ENCODE measurements around the gene EXOC7. TPM values are rescaled to one million over a fixed set of nuclear protein-coding genes. Genes with fewer than 3 reads are reported as not detected.

Gene EXOC7
- polyA plus RNA-seq, 6 donors from 2014 or later: 40.8 to 64.9 (median 54.0) TPM

GRCh38 chr17:76095943-76096342 is 7.6 kb downstream of the EXOC7 start:
- H3K27me3 Mint-ChIP-seq: no peaks in the 10 kb centered on the region
- H3K9me3 Mint-ChIP-seq: no peaks in the 10 kb centered on the region
- H3K4me1 Mint-ChIP-seq: peaks cover 6 to 9% (median 7%) of the 10 kb centered on the region in 3 donors
- peak overlapping the region in 1 of 6 donors; percentile 80 for H3K27ac Mint-ChIP-seq
- DNase-seq (no peak), ATAC-seq (ENCODE audit: low read depth in 2 of 2) (no peak)
- H3K36me3 Mint-ChIP-seq: peaks cover 10 to 25% of the 10 kb centered on the region in 2 donors
- H3K4me3 Mint-ChIP-seq: no peak overlapping the region

DNA sequence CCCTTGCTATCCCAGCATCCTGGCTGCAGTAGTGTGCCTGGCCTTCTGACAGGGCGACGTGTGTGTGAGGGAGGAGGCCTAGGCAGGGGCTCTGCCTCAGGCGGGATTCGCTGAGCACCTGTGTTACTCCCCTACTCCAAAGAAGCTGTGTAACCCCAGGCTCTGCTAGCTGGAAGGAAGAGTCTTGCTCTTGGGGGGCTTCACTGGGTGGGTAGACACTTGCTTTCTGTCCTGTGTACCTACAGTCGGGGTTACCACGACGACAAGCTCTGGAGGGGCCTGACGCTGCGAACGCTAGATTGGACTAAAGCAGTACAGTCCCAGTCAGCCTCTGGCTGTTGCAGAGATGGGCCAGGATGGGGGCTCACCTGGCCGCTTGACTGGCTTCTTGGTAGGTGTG is 9.5 kb downstream of the EXOC7 start:
- H3K27ac Mint-ChIP-seq: no peak overlapping the region
- no peaks in the 10 kb centered on the region for H3K27me3 Mint-ChIP-seq
- ATAC-seq (ENCODE audit: low read depth in 2 of 2): no peak
- no peak overlapping the region for H3K4me3 Mint-ChIP-seq
- DNase-seq: no peak
- H3K9me3 Mint-ChIP-seq: no peaks in the 10 kb centered on the region
- H3K36me3 Mint-ChIP-seq: peaks cover 5 to 28% of the 10 kb centered on the region in 2 donors
- H3K4me1 Mint-ChIP-seq: peaks cover 0 to 9% (median 4%) of the 10 kb centered on the region in 3 donors

- Mint-ChIP-seq H3K9me3 (no peaks in the 10 kb centered on the region), H3K27me3 (no peaks in the 10 kb centered on the region), H3K4me1 (peaks cover 0 to 9% (median 4%) of the 10 kb centered on the region in 3 donors), H3K36me3 (peaks cover 5 to 28% of the 10 kb centered on the region in 2 donors), H3K27ac (peak overlapping the region in 1 of 6 donors; percentile 15), H3K4me3 (no peak overlapping the region)
- no peak for DNase-seq
- ATAC-seq (ENCODE audit: low read depth in 2 of 2): no peak
Measured at GRCh38 chr17:76092526-76093413, 10.8 kb downstream of the EXOC7 start.

- Mint-ChIP-seq H3K4me1 (peaks cover 0 to 9% (median 4%) of the 10 kb centered on the region in 3 donors), H3K36me3 (peaks cover 5 to 29% of the 10 kb centered on the region in 2 donors), H3K9me3 (no peaks in the 10 kb centered on the region), H3K4me3 (no peak overlapping the region), H3K27me3 (no peaks in the 10 kb centered on the region), H3K27ac (peak overlapping the region in 2 of 6 donors; percentile 51 to 75)
- ATAC-seq (ENCODE audit: low read depth in 2 of 2): no peak
- no peak for DNase-seq
Measured at GRCh38 chr17:76091526-76092286, 11.9 kb downstream of the EXOC7 start.

GRCh38 chr17:76090517-76091129 is 13.0 kb downstream of the EXOC7 start:
- H3K36me3 Mint-ChIP-seq: peaks cover 1 to 28% of the 10 kb centered on the region in 2 donors
- DNase-seq (no peak), ATAC-seq (ENCODE audit: low read depth in 2 of 2) (no peak)
- no peaks in the 10 kb centered on the region for H3K27me3 Mint-ChIP-seq
- H3K9me3 Mint-ChIP-seq: no peaks in the 10 kb centered on the region
- H3K4me3 Mint-ChIP-seq: no peak overlapping the region
- peaks cover 0 to 6% (median 4%) of the 10 kb centered on the region in 3 donors for H3K4me1 Mint-ChIP-seq
- H3K27ac Mint-ChIP-seq: peak overlapping the region in 1 of 6 donors; percentile 41

DNA sequence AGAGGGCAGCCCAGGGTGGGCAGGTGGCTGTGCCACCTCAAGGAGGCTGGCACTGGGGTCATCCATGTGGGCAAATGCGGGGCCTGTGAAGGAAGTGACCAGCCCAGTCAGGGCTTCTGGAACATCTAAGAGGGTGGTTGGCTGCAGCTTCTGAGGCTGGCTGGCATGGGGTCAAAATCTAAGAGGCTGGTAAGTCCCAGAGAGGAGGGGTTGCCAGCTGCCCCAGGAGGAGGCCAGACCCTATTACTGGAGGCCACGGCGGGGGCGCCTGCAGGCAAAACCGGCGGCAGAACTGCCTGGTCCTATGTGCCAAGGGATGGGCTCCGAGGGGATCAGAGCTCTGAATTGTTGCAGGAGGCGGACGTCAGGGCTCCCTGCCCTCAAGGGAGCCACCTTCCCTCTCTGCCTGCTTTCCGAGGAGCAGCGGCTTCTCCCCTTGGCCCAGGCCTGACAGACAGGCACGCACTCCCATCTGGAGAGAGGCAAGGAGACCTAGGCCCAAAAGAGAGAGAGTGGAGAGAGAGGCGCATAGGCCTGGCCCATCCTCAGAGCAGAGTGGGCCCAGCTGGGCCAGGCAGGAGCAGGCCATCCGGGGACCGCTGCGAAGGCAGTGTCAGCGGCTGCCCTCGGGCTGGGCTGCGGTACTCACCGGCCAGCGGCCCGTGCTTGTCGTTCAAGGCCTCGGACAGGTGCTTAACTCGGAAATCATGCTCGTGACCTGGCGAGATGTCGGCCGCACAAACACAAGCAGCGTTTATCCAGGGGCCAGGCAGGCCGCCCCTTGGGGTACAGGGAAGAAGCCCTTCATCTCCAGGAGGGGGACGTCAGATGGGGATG is 13.7 kb downstream of the EXOC7 start:
- H3K4me1 Mint-ChIP-seq: peaks cover 0 to 6% (median 4%) of the 10 kb centered on the region in 3 donors
- DNase-seq (no peak), ATAC-seq (ENCODE audit: low read depth in 2 of 2) (no peak)
- no peaks in the 10 kb centered on the region for H3K27me3 Mint-ChIP-seq
- no peak overlapping the region for H3K27ac Mint-ChIP-seq
- no peaks in the 10 kb centered on the region for H3K9me3 Mint-ChIP-seq
- no peak overlapping the region for H3K4me3 Mint-ChIP-seq
- peaks cover 0 to 29% of the 10 kb centered on the region in 2 donors for H3K36me3 Mint-ChIP-seq

DNA sequence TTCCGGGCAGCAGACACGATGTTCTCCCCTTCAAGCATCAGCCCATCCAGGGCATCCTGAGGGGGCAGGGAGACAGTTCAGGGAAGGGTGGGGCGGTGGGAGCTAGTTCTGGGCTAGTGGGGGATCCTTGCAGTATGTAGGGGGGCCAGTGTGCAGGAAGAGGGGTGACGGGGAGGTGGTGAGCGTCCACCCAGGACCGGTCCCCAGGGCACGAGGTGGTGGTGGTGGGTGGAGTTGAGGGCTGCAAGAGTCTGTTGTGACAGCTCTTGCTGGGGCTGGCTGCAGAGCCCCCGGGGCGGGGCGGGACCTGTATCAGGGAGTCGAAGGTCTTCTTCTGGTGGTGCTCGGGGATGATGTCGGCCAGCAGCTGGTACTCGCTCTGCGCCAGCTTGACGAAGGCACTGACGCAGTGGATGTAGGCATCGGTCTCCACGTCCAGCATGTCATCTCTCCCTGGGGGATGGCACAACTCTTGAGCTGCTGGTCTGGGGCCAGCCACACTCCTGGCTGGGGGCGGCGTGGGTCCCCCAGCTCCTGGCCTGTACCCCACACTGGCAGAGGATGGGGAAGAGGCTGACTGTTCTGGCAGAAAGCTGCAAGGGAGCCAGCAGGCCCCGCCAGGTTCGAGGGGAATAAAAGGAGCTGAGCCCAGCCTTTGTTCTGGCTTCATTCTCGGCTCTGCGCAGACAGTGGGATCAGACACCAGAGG is 14.6 kb downstream of the EXOC7 start:
- H3K4me1 Mint-ChIP-seq: peaks cover 0 to 6% (median 4%) of the 10 kb centered on the region in 3 donors
- no peak for ATAC-seq (ENCODE audit: low read depth in 2 of 2)
- H3K4me3 Mint-ChIP-seq: peak overlapping the region in 1 of 8 donors; percentile 70
- H3K36me3 Mint-ChIP-seq: peaks cover 0 to 33% of the 10 kb centered on the region in 2 donors
- H3K9me3 Mint-ChIP-seq: no peaks in the 10 kb centered on the region
- DNase-seq: no peak
- H3K27ac Mint-ChIP-seq: peak overlapping the region in 2 of 6 donors; percentile 18 to 76
- no peaks in the 10 kb centered on the region for H3K27me3 Mint-ChIP-seq

GRCh38 chr17:76088041-76088867 is 15.3 kb downstream of the EXOC7 start:
- H3K27ac Mint-ChIP-seq: no peak overlapping the region
- H3K4me3 Mint-ChIP-seq: no peak overlapping the region
- no peaks in the 10 kb centered on the region for H3K9me3 Mint-ChIP-seq
- H3K36me3 Mint-ChIP-seq: peaks cover 0 to 28% of the 10 kb centered on the region in 2 donors
- peaks cover 0 to 4% (median 3%) of the 10 kb centered on the region in 3 donors for H3K4me1 Mint-ChIP-seq
- DNase-seq: no peak
- ATAC-seq (ENCODE audit: low read depth in 2 of 2): no peak
- H3K27me3 Mint-ChIP-seq: no peaks in the 10 kb centered on the region

GRCh38 chr17:76087531-76087930 is 16.1 kb downstream of the EXOC7 start:
- Mint-ChIP-seq H3K4me1 (peaks cover 0 to 4% (median 3%) of the 10 kb centered on the region in 3 donors), H3K4me3 (no peak overlapping the region), H3K27ac (no peak overlapping the region), H3K36me3 (peaks cover 0 to 28% of the 10 kb centered on the region in 2 donors), H3K27me3 (no peaks in the 10 kb centered on the region), H3K9me3 (no peaks in the 10 kb centered on the region)
- DNase-seq (no peak), ATAC-seq (ENCODE audit: low read depth in 2 of 2) (no peak)

- H3K4me3 Mint-ChIP-seq: no peak overlapping the region
- peak overlapping the region in 1 of 6 donors; percentile 47 for H3K27ac Mint-ChIP-seq
- peaks cover 0 to 3% (median 0%) of the 10 kb centered on the region in 3 donors for H3K4me1 Mint-ChIP-seq
- DNase-seq (no peak), ATAC-seq (ENCODE audit: low read depth in 2 of 2) (no peak)
- H3K9me3 Mint-ChIP-seq: no peaks in the 10 kb centered on the region
- H3K27me3 Mint-ChIP-seq: no peaks in the 10 kb centered on the region
- H3K36me3 Mint-ChIP-seq: peaks cover 0 to 28% of the 10 kb centered on the region in 2 donors
Measured at GRCh38 chr17:76086384-76086783, 17.2 kb downstream of the EXOC7 start.

DNA sequence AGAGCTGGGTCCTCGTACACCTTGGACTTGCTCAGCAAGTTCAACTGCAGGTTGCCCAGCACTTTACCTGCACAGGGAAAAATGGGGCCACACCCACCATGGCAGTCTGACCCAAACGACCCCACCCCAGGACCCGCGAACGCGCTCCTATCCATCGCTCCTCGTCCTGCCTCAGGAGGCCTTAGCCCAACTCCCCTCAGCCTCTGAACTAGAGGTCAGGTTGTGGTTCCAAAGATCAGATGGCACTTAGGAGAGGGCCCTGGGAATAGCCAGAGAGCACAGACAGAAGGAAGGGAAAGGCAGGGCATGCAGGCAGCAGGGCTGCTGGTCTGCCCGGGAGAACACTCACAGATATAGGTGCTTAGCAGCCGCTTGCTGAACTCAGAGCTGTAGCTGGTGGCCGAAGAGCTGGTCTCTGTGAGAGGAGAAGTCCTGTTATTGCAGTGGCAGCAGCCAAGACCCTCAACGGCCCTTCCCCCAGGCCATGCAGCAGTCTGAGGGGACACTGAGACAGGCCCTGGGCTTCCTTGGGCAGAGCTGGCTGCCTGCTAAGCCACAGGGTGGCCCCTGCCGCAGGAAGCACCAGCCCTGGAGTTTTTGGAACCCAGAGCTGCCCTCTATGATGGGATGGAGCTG is 17.7 kb downstream of the EXOC7 start:
- H3K27me3 Mint-ChIP-seq: no peaks in the 10 kb centered on the region
- peaks cover 0 to 3% (median 0%) of the 10 kb centered on the region in 3 donors for H3K4me1 Mint-ChIP-seq
- ATAC-seq (ENCODE audit: low read depth in 2 of 2) (no peak), DNase-seq (no peak)
- peaks cover 0 to 23% of the 10 kb centered on the region in 2 donors for H3K36me3 Mint-ChIP-seq
- H3K27ac Mint-ChIP-seq: peak overlapping the region in 2 of 6 donors; percentile 27 to 47
- H3K9me3 Mint-ChIP-seq: no peaks in the 10 kb centered on the region
- no peak overlapping the region for H3K4me3 Mint-ChIP-seq

All from naive B cell (primary cell).